K562 treated with DMSO at 1 percent for 24 hours (cell line): ENCODE measurements around the gene CCDC92. TPM values are rescaled to one million over a fixed set of nuclear protein-coding genes. Genes with fewer than 3 reads are reported as not detected.

Experiments
- total RNA-seq: library from RNA; unstranded; fragments of 300-600 nt; gene quantifications from 2 replicates; pipeline ENCODE4 v1.2.3, GENCODE V29; 2022; ENCODE audit warnings: low read depth; ENCODE audit not compliant: insufficient read depth

CCDC92 gene
- total RNA-seq = 30.2 and 31.1 TPM in 2 replicates

DNA sequence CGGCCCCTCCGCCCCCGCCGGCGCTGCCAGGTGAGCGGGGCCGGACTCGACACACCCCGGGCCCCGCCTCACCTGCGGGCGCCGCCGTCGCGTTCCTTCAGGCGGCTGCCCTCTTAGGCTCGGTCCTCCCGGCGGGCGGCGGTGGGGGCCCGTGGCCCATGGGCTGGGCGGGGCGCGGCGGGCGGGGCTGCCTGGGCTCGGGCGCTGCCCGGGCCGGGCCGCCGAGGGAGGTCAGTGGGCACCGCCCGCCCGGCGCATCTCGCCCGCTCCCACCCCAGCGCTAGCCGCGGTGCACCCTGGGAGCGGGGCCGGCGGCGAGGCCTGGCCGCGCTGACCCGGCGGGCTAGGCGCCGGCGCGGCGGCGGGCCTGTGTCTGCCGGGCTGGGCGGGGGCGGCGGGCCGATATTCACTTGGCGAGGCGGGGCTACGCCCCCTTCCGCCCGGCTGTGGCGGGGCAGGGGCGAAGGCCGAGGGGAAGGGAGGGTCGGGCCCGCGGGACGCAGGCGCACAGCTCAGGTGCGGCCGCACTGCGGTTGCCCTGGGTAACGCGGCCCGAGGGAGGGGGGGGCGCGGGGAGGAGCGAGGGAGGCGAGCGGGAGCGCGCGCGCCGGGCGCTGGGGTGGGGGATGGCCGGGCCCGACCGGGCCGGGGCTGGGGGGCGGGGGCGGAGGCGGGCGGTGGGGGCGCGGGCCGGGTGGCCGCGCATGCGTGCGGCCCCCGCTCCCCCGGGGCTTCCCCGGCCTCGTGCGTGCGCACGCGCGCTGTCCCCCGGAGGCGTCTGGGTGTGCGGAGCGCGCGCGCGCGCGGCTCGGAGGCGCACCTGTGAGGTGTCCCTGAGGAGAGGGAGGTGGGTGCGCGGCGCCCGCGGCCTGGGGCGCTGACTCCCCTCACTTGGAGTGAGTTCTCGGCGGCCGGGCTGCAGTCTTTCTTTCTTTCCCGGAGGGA lies at the start of gene CCDC92, which contains the start of gene ZNF664:
Gene CCDC92 (minus strand): TSS at position 375 of the 945 bp plus-strand sequence. CDS start 28,526 bp downstream, outside the sequence.
Gene ZNF664 (plus strand): TSS at position 759 of the 945 bp plus-strand sequence. CDS start 38,930 bp downstream, outside the sequence.

Other genes starting within 250 kb of the CCDC92 start
- gene DNAH10, start 210.5 kb downstream of the CCDC92 start, total RNA-seq = 0.58 and 0.65 TPM in 2 replicates
- 45.6 and 50.0 TPM in 2 replicates for gene ZNF664, start 384 bp upstream of the CCDC92 start, total RNA-seq